Transverse colon (tissue), 4 donors: Measurements from ENCODE around the gene GPR42. TPM values are rescaled to one million over a fixed set of nuclear protein-coding genes. Genes with fewer than 3 reads are reported as not detected.

ENCODE experiments used
- DNase-seq: peaks from one replicate; pipeline ENCODE4 v3.0.0-alpha.2; 2019
- H3K27ac ChIP-seq, 4 donors: fragments of 200-600 bp; sonication (generic); 2 replicates each; pipeline ENCODE4 v1.5.1; 2016 to 2018; ENCODE audit warnings: inconsistent platforms in 4 of 4
- H3K27me3 ChIP-seq: fragments of 200-600 bp; sonication (generic); 2 replicates; pipeline ENCODE4 v1.5.1; 2017; ENCODE audit warnings: inconsistent platforms
- H3K36me3 ChIP-seq, 4 donors: fragments of 200-600 bp; sonication (generic); 2 replicates each; pipeline ENCODE4 v1.5.1; 2017 to 2019; ENCODE audit warnings: inconsistent platforms in 4 of 4
- H3K4me1 ChIP-seq, 4 donors: fragments of 200-600 bp; sonication (generic); 2 replicates each; pipeline ENCODE4 v1.5.1; 2017 to 2020; ENCODE audit warnings: inconsistent platforms in 4 of 4
- H3K4me3 ChIP-seq, 4 donors: fragments of 200-600 bp; sonication (generic); 1 replicate in 1 of 4; 2 replicates in 3 of 4; pipeline versions ENCODE4 v1.5.1 to v1.6.1; 2017 to 2019; ENCODE audit warnings: inconsistent platforms in 4 of 4
- H3K9me3 ChIP-seq, 2 donors: fragments of 200-600 bp; sonication (generic); 2 replicates each; pipeline ENCODE4 v1.5.1; 2017 to 2019; ENCODE audit warnings: inconsistent platforms in 2 of 2
- EP300 ChIP-seq: sonication (generic); formaldehyde crosslinking; IDR thresholded peaks from one replicate; pipeline ENCODE4 v1.6.1; 2017; ENCODE audit warnings: antibody characterized with exemption, low read depth
- POLR2A ChIP-seq: fragments of 450-650 bp; IDR thresholded peaks from one replicate; pipeline ENCODE4 v1.6.1; 2016; ENCODE audit warnings: antibody characterized with exemption, mild to moderate bottlenecking, moderate library complexity
- POLR2AphosphoS5 ChIP-seq, 3 donors: sonication (generic); formaldehyde crosslinking; IDR thresholded peaks; one replicate each; pipeline ENCODE4 v1.6.1; 2016; ENCODE audit warnings: antibody characterized with exemption in 3 of 3
- WGBS, 2 donors: methylation state at CpG; one replicate each; pipeline ENCODE4 v1.1.5; 2018; ENCODE audit warnings: low coverage in 1 of 2; 5-methylcytosine and 5-hydroxymethylcytosine counted together
- in situ Hi-C, 4 donors: fragments of 200-750 bp; cut with MboI; loops; one replicate each; pipeline versions ENCODE4 v1.15.0 to v1.15.1; 2017; ENCODE audit warnings: low sequenced_read_pairs in 3 of 4, low pct_ligation_motif_present in 1 of 4, low pct_unique_long_range_greater_than_20kb in 1 of 4
- intact Hi-C: fragments of 100-400 bp; cut with DNase I; formaldehyde crosslinking; loops from one replicate; pipeline ENCODE4 v1.15.1; 2023; ENCODE audit warnings: low total_unique reads
- total RNA-seq, 4 donors: library from RNA; depleted of rRNA; stranded (reverse); fragments of >200 nt; gene quantifications; one replicate each; pipeline ENCODE4 v1.1.0, GENCODE V29; 2016
- TF ChIP-seq, protein P1 (sequence below), 5 experiments: fragments of 200-600 bp in 3 of 5; fragments of 450-650 bp in 2 of 5; sonication (generic) in 3 of 5; IDR thresholded peaks; 1 replicate in 2 of 5; 2 replicates in 3 of 5; pipeline ENCODE4 v1.5.1; 2016 to 2017; ENCODE audit warnings: antibody characterized with exemption in 5 of 5, inconsistent platforms in 3 of 5, mild to moderate bottlenecking in 2 of 5, moderate library complexity in 1 of 5

The GPR42 gene
- total RNA-seq, 4 donors from 2014 or later = not detected

DNA sequence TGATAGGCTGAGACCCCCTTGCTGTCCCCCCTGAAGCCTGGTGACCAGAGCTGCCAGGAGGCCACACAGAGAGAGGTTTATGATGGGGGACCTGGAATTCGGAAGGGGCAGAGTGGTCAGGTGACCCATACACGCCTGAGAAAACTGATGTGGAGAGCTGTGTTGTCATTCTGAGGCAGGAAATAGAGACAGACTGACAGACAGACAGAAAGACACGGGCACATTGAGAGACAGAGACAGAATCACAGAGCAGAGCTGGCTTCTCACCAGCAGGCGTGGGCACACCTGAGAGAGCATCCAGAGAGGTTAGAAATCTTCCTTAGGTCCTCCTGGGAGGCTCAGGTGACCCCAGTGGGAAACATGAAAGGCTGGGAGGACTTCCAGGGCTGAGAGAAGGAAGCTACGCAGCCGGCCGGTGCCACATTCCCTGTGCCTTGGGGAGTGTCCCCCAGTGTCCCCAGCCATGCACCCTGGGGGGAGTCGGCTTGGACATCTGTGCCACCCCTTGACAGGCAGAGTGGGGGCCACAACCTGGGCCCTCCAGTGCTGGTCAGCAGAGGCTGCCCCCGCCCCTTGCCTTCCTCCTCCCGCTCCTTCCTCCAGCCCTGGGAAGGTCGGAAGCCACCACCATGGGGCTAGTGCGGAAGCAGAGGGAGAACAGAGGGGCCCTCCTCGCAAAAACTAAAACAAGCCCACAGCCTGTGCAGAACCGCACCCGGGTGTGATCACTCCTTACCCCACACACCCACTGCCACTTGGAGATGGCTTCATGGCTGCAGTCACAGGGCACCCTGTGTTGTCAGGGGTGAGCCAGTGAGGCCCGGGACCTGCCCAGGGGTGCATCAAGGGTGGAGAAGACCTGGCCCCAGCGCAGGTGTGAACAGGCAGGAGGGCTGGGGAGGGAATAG, 21.0 kb upstream of the GPR42 start:
- Histone ChIP-seq H3K4me1 (no peaks in the 10 kb centered on the region), H3K27me3 (peaks cover under 1% of the 10 kb centered on the region), H3K27ac (no peak overlapping the region), H3K9me3 (no peaks in the 10 kb centered on the region), H3K36me3 (no peaks in the 10 kb centered on the region), H3K4me3 (no peak overlapping the region)
- no peak for DNase-seq
- WGBS, 2 donors = 43 to 71% methylated on average over 3 to 15 of the region's 17 CpGs
- TF ChIP-seq EP300 = no peak
- TF ChIP-seq POLR2AphosphoS5 (IDR thresholded peaks at IDR 0.05) = no peak
- TF ChIP-seq, protein P1, sequence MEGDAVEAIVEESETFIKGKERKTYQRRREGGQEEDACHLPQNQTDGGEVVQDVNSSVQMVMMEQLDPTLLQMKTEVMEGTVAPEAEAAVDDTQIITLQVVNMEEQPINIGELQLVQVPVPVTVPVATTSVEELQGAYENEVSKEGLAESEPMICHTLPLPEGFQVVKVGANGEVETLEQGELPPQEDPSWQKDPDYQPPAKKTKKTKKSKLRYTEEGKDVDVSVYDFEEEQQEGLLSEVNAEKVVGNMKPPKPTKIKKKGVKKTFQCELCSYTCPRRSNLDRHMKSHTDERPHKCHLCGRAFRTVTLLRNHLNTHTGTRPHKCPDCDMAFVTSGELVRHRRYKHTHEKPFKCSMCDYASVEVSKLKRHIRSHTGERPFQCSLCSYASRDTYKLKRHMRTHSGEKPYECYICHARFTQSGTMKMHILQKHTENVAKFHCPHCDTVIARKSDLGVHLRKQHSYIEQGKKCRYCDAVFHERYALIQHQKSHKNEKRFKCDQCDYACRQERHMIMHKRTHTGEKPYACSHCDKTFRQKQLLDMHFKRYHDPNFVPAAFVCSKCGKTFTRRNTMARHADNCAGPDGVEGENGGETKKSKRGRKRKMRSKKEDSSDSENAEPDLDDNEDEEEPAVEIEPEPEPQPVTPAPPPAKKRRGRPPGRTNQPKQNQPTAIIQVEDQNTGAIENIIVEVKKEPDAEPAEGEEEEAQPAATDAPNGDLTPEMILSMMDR (IDR thresholded peaks at IDR 0.05) = no peak
- no peak for TF ChIP-seq POLR2A
- intact Hi-C loops (loop anchor here (5.0 kb wide), 1 partner anchor 147 kb away; no protein-coding TSS in a partner anchor), in situ Hi-C loops (loop anchor here (10.0 to 25.0 kb wide), 3 partner anchors 112 to 145 kb away; partner anchors contain the start of gene KRTDAP (in 3 of the 4))

DNA sequence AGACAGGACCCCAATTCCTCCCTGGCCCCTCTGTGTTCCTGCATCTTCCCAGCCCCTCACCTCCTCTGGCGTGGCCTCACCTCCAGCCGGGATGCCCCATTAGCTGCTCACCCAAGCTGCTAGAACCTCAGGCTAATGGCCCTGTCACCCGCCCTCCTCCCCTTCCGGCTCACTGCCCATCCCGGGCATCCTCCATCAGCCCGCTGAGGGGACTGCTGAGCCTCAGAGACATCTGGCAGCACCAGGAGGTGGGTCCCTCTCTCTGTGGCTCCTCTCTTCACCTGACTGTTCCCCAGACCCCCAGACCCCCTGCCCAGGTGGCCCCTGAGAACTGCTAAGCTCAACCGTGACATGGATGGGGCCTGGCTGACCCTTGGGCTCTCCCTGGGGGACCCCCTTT, 20.3 kb upstream of the GPR42 start:
- TF ChIP-seq, protein P1 (IDR thresholded peaks at IDR 0.05) = no peak
- TF ChIP-seq EP300 (no peak), POLR2AphosphoS5 (IDR thresholded peaks at IDR 0.05) (no peak), POLR2A (no peak)
- no peak overlapping the region for H3K27ac ChIP-seq

DNA sequence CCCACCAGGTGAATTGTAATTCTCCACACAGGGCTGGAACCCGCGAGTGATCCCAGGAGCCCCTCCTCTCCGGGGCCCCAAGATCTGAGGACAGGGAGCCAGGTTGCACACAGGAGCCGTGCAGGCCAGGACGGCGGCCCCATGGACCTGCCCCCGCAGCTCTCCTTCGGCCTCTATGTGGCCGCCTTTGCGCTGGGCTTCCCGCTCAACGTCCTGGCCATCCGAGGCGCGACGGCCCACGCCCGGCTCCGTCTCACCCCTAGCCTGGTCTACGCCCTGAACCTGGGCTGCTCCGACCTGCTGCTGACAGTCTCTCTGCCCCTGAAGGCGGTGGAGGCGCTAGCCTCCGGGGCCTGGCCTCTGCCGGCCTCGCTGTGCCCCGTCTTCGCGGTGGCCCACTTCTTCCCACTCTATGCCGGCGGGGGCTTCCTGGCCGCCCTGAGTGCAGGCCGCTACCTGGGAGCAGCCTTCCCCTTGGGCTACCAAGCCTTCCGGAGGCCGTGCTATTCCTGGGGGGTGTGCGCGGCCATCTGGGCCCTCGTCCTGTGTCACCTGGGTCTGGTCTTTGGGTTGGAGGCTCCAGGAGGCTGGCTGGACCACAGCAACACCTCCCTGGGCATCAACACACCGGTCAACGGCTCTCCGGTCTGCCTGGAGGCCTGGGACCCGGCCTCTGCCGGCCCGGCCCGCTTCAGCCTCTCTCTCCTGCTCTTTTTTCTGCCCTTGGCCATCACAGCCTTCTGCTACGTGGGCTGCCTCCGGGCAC, 19.3 kb upstream of the GPR42 start:
- 88% methylated on average over 46 of the region's 47 CpGs; no CpG with 5 or more reads in 1 of the 2 donors for WGBS, 2 donors
- no peak for DNase-seq
- no peaks in the 10 kb centered on the region for H3K4me1 ChIP-seq
- no peaks in the 10 kb centered on the region for H3K36me3 ChIP-seq
- in situ Hi-C loops (loop anchor here in 3 of 4 donors (10.0 to 25.0 kb wide), 3 partner anchors 111 to 143 kb away; partner anchors contain the start of gene KRTDAP (in 2 of the 3)), intact Hi-C loops (loop anchor here (5.0 kb wide), 1 partner anchor 146 kb away; no protein-coding TSS in a partner anchor)
- H3K27ac ChIP-seq = no peak overlapping the region
- no peak for TF ChIP-seq POLR2A
- TF ChIP-seq, protein P1 (IDR thresholded peaks at IDR 0.05) = no peak
- TF ChIP-seq POLR2AphosphoS5 (IDR thresholded peaks at IDR 0.05) = no peak
- TF ChIP-seq EP300 = no peak
- H3K4me3 ChIP-seq = no peak overlapping the region
- H3K27me3 ChIP-seq = no peaks in the 10 kb centered on the region
- no peaks in the 10 kb centered on the region for H3K9me3 ChIP-seq

More for the DNA sequence above, 20.3 kb upstream of the GPR42 start:
- no peaks in the 10 kb centered on the region for H3K9me3 ChIP-seq
- no peaks in the 10 kb centered on the region for H3K36me3 ChIP-seq
- in situ Hi-C loops (loop anchor here in 3 of 4 donors (10.0 to 25.0 kb wide), 3 partner anchors 112 to 144 kb away; partner anchors contain the start of gene KRTDAP (in 2 of the 3)), intact Hi-C loops (loop anchor here (5.0 kb wide), 1 partner anchor 147 kb away; no protein-coding TSS in a partner anchor)
- WGBS, 2 donors = 72% methylated on average over 7 of the region's 7 CpGs; no CpG with 5 or more reads in 1 of the 2 donors
- no peak overlapping the region for H3K4me3 ChIP-seq
- no peaks in the 10 kb centered on the region for H3K27me3 ChIP-seq
- no peaks in the 10 kb centered on the region for H3K4me1 ChIP-seq
- no peak for DNase-seq

DNA sequence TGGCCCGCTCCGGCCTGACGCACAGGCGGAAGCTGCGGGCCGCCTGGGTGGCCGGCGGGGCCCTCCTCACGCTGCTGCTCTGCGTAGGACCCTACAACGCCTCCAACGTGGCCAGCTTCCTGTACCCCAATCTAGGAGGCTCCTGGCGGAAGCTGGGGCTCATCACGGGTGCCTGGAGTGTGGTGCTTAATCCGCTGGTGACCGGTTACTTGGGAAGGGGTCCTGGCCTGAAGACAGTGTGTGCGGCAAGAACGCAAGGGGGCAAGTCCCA, 18.8 kb upstream of the GPR42 start:
- 84% methylated on average over 18 of the region's 18 CpGs; no CpG with 5 or more reads in 1 of the 2 donors for WGBS, 2 donors
- H3K4me1 ChIP-seq = no peaks in the 10 kb centered on the region
- DNase-seq = no peak
- no peaks in the 10 kb centered on the region for H3K9me3 ChIP-seq
- in situ Hi-C loops (loop anchor here in 3 of 4 donors (10.0 to 25.0 kb wide), 3 partner anchors 110 to 143 kb away; partner anchors contain the start of gene KRTDAP (in 2 of the 3)), intact Hi-C loops (loop anchor here (5.0 kb wide), 1 partner anchor 145 kb away; no protein-coding TSS in a partner anchor)
- no peak overlapping the region for H3K4me3 ChIP-seq
- no peaks in the 10 kb centered on the region for H3K36me3 ChIP-seq
- no peaks in the 10 kb centered on the region for H3K27me3 ChIP-seq
- no peak overlapping the region for H3K27ac ChIP-seq
- no peak for TF ChIP-seq POLR2AphosphoS5 (IDR thresholded peaks at IDR 0.05)
- TF ChIP-seq POLR2A = no peak
- no peak for TF ChIP-seq EP300
- TF ChIP-seq, protein P1 (IDR thresholded peaks at IDR 0.05) = no peak
